GM18508 (cell line): ENCODE data around the gene UBE2I.

Experiments
- ATAC-seq: cut with Tn5 transposase; IDR thresholded peaks from one replicate; pipeline ENCODE4 v1.9.1; 2021; ENCODE audit warnings: moderate number of reproducible peaks; ENCODE audit not compliant: insufficient read depth, unreplicated experiment

The UBE2I gene

GRCh38 chr16:1340730-1341494 is 31.5 kb downstream of the UBE2I start:
- no peak for ATAC-seq

- no peak for ATAC-seq
These were observed 32.3 kb downstream of the UBE2I start for GRCh38 chr16:1341495-1342420.

- peak; percentile 55 for ATAC-seq
These were observed 33.3 kb downstream of the UBE2I start for GRCh38 chr16:1342526-1343427.

- no peak for ATAC-seq
These were observed 34.2 kb downstream of the UBE2I start for GRCh38 chr16:1343428-1344242.

GRCh38 chr16:1344499-1344898 is 35.1 kb downstream of the UBE2I start:
- no peak for ATAC-seq

GRCh38 chr16:1345087-1345486 is 35.7 kb downstream of the UBE2I start:
- no peak for ATAC-seq

- ATAC-seq = no peak
These were observed 36.4 kb downstream of the UBE2I start for GRCh38 chr16:1345651-1346421.

GRCh38 chr16:1346422-1347285 is 37.2 kb downstream of the UBE2I start:
- no peak for ATAC-seq

- ATAC-seq = no peak
These were observed 37.9 kb downstream of the UBE2I start for GRCh38 chr16:1347286-1347855.

- ATAC-seq = no peak
These were observed 38.5 kb downstream of the UBE2I start for GRCh38 chr16:1347962-1348361.

- no peak for ATAC-seq
These were observed 39.0 kb downstream of the UBE2I start for GRCh38 chr16:1348441-1348840.

GRCh38 chr16:1348926-1349325 is 39.5 kb downstream of the UBE2I start:
- ATAC-seq = no peak

GRCh38 chr16:1349351-1349750 is 39.9 kb downstream of the UBE2I start:
- ATAC-seq = no peak

- no peak for ATAC-seq
These were observed 40.5 kb downstream of the UBE2I start for GRCh38 chr16:1349951-1350350.

GRCh38 chr16:1350691-1351090 is 41.3 kb downstream of the UBE2I start:
- ATAC-seq = no peak

GRCh38 chr16:1351215-1351581 is 41.8 kb downstream of the UBE2I start:
- ATAC-seq = no peak

GRCh38 chr16:1351582-1352362 is 42.3 kb downstream of the UBE2I start, which contains the start of the genes GNPTG and TSR3:
TSS of gene GNPTG (plus strand) at chr16:1351931. CDS start at chr16:1351966, 35 bp downstream.
TSS of gene TSR3 (minus strand) at chr16:1351878. CDS start at chr16:1351804, 74 bp downstream.
- no peak for ATAC-seq
